GM12892 (cell line): ENCODE measurements around the gene METTL18.

Source experiments
- POLR2A ChIP-seq: IDR thresholded peaks from 2 replicates; pipeline ENCODE4 v1.6.1; 2011; ENCODE audit warnings: low read depth, low read length, control low read depth
- POLR2AphosphoS5 ChIP-seq: IDR thresholded peaks from 2 replicates; pipeline ENCODE4 v1.6.1; 2011; ENCODE audit warnings: low read depth, low read length, control low read depth

DNA sequence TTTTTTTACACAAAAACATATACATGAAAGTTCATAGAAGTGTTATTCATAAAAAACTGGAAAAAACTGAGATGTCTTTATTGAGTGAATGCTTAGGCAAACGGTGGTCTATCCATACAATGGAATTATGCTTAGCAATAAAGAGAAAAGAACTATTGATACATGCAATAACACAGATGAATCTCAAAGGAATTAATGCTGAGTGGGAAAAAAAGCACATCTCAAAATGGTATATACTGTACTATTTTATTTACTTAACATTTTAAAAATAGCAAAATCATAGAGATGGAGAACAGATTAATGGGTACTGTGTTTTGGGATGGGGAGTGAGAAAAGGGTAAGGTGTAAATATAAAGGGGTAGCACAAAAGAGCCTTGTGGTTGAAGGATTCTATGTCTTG is 29.8 kb downstream of the METTL18 start:
- TF ChIP-seq POLR2AphosphoS5, result no peak
- no peak for TF ChIP-seq POLR2A
